ENCODE data around the gene ZC3H13.

GRCh38 chr13:45950386-45951000, 102.1 kb downstream of the ZC3H13 start:
- no peak for TF ChIP-seq CTCF (IDR thresholded peaks at IDR 0.05)
- TF ChIP-seq POLR2A (IDR thresholded peaks at IDR 0.05), result no peak

Data from thyroid gland (tissue), 4 donors.